ENCODE results near the gene KCTD6.

The KCTD6 gene

DNA sequence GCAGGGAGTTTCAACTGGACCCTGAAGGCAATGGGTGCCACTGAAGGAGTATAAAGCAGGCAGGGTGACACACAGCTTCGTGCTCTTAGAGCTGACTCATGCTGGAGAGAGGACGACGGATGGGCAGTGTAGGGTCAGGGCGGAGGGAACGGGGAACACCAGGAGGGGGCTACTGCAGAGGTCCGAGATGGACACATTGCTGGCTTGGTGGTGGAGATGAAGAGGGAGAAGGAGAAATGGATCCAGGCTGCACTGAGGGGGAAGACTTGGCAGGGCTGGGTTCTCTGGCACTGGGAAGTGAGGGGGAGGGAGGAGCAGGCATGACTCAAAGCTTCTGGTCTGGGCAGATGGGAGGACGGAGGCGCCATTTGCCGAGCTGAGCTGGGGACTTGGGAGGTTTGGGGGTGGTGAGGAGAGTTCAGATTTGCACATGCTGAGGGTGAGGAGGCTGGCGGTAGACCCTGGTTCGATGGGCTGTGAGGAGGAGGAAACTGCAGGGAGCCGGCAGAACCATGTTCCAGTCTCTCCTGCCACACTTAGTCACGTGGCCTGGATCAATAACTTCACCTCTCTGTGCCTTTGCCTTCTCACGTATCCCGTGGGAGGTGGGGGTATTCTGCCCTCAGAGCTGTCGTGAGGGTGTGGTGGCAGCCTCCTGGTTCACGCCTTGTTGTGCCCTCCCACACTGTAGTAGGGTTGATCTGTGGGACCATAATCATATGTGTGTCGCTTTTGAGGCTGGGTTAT, 4.6 kb upstream of the KCTD6 start:
- DNase-seq: no peak

DNA sequence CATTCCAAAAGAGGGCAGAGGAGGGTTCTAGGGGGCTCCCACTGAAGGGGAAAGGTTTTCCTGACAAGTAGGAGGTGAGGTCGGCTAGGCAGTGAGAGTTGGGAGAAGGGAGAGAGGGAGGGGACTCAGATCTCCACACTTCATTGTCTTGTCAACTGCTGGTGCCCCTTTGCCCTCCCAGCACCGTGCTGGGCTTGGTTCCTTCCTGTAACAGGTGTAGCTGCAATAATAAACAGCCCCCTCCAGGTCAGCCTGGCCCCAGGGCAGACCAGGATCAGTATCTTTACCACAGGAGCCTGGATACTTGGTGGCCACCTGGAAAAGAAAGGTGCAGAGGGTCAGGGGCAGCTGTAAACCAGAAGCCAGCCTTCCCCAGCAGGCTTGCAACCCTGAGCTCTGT, 2.9 kb upstream of the KCTD6 start:
- no peak for DNase-seq

DNA sequence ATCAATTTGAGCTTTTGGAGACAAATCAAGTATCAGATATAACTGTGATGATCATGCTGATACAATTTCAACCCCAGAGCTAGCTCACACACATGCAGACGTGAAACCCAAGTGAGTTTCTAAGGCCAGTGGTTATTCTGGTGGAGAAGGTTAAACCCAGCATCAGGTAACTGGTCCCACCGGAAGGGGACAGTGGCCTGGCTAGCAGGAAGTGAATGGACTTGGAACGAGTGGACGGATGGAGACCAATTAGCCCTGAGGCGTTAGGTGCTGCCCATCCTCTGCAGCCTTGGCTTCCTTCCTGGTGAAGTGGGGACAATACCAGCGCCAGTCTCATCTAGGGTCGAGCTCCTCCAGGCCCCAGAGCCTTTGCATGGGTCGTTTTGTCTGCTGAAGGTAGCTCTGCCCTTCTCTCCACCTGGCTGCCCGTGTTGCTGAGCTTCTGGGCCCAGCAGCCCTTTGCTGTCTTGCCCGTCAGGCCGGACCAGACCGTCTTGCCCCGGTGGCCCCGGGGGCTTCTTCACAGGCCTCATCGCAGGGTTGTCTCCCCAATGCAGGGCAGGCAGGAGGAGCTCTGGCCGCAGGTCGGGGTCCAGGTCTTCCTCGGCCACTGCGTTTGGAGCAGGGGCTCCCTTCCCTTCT, 915 bp upstream of the KCTD6 start:
- no peak for DNase-seq

DNA sequence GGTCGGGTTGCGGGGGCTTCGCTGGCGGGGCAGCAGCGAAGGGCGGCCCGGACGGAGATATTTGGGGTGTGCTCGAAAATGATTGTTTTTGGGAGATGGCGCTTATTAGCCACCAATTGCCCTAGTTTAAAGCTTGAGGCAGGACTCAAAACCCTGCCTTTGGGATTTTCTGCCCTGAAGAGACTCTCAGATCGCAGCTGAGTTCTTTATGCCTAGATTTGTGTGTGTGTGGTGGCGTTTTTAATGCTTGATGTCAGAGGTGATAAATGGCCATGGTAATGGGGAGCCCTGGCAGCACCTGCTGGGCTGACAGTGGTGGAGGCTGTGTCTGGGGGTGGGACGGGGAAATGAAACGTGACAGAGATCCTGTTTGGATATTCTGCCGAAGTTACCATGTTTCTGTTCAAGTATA, 604 bp downstream of the KCTD6 start:
- peak; percentile 8 for DNase-seq

DNA sequence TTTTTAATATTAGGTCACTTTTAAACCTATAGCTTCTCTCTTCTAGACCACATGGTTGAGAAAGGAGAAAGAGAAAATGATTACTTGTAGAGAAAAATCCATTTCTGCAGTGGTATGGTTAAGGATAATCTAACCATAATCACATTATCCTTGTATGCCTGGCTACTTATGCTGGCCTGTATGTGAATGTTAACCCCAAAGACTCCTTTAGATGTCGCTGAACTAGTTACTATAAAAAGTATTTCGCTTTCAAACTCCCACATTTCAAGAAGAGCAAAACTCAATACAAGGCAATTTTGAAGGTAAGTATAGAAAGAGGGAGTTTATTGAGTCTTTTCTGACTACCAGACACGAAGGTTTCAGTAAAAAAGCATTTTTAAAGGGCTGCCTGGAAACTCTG, 2.2 kb downstream of the KCTD6 start:
- no peak for DNase-seq

DNA sequence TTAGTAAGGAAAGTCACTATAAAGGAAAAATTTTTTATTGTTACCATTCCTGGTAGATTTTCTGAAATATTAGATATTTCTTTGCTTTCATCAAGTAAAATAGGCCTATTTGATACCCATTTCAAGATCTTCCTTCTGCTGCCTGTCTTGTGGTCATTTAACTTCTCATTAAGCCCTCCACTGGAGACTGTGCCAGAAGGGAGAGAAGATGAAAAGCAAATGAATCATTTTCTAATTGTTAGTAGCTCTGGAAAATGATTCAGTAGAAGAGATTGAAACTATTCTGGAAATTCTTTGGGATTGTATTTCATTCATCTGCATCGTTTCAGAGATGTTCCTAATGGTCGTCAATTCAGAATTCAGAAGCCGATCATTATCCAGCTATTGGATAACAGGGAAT, 3.2 kb downstream of the KCTD6 start:
- DNase-seq: no peak

DNA sequence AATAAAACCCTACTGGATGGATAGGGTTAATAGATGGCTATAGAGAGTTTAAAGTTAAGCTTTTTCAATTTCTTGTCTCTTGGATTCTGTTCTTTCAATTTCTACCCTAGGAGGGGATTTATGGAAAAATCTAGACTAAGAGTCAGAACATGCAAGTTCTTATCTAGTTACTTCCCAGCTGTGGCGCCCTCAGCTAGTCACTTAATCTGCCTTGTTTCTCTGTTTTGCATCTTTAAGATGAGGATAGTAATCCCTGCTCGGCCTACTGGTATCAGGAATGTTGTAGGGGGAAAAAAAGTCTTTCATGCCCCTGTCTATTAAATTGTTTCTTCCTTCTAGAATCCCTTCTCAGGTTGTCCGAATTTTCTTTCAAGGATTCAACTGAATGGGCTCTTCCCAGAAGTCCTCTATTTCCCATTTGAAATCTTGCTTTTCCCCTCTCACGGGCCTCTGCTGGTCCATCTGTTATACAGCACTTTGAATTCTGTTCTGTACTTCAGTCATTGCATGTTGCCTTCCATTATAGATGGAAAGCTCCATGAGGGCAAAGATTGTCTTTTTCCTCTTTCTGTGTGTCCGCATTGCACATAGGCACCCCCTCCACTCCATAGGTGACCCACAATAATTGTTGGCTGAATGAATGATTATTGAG, 4.4 kb downstream of the KCTD6 start:
- no peak for DNase-seq

DNA sequence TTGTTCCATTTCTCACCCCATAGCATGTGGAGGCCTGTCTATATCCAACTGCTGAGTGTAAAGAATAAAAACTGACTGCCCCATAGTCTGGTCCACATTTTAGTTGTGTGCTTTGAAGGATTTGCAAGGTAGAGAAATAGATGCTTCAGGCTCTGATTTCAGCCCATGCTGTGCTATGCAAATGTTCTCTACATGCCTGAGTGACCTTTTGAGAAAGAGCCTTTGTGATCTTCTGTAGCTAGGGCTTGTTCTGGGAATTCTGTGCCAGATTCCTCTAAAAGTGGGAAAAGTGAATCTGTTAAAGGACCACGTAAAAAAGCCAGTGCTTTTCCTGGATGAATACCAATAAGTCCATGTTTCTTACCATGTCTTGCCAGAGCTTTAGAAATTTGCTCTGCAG, 5.2 kb downstream of the KCTD6 start:
- no peak for DNase-seq

DNA sequence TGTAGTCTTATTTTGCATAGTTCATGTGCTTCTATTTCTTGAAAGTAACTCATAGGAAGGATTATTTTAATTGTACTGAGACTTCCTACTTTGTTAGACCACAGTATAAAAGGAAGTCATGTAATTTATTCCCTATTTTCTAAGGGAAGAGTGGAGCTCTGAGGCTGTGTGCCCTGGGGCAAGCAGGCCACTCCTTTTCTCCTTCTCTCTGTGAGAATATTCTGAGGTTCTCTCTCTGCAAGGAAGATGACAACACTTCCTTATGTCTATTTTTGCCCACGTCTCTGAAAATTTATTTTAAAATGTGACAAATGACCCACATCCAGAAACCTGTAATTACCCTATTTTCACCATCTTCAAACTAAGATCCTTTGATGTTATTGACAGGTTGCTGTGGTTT, 11.0 kb downstream of the KCTD6 start:
- no peak for DNase-seq

DNA sequence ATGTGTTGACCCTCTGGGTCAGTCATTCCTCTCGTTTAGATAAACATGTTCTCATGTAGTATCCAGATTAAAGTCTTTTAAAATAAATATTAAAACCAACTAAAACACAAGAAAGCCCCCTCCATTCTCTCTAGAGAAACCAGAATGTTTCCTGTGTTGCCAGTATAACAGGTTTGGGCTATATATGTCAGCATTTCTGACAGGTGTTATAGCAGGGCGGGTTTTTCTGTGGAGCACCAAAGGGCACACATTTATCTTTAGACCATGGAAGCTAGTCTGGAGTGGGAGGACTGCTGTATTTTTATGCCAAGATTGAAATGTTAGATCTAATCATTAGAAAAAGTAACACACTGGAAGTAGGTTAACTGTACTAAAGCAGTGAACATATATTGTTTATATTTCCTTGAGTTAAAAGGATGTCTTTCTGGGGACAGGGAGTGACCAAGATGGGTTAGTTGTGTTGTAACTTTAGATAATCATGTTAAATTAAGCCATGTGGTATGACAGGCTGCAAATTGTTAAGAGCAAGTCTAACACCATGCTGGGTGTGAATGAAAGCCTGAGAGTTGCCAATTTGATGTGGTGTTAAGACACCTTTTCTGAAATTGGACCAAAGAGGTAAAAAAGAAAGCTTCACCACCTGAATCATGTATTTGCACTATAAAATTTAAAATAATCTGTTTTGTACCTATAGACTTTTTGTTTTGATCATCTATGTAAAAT, 15.6 kb downstream of the KCTD6 start:
- DNase-seq: no peak

DNA sequence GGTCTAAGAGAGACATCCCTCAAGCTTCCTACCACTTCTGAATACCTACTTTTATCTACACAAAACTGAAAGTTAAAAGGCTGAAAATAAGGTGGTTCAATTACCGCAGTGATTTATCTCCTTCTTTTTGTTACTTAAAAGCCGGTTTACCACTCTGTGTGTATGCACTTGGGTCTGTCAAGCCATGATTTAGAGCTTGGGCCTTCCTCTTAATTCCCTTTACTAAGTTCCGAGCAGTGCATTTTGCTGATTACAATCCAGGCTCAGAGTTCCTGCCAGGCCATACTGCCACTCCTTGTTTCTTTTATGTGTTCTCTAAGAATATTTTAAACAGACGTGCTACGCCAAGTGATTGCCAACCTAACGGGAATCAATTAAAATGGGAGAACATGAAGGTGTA, 16.5 kb downstream of the KCTD6 start:
- no peak for DNase-seq

DNA sequence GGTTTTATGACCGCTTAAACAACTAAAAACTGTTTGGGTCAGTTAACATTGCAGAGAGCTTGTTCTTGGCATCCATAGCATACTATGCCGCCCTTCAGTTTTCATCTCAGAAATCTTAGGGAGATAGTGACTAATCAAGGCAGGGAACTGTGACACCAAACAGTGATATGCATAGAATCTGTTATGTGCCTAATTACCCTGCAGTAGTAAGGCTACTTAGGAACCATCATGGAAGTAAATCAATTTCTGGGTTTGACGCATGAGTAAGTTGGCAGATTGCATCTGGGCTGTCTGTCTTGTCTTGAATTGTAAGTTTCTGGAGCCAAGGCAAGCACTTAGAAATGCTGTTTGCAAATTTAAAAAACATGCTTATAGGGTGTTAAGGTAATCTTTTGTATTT, 22.5 kb downstream of the KCTD6 start:
- no peak for DNase-seq

DNA sequence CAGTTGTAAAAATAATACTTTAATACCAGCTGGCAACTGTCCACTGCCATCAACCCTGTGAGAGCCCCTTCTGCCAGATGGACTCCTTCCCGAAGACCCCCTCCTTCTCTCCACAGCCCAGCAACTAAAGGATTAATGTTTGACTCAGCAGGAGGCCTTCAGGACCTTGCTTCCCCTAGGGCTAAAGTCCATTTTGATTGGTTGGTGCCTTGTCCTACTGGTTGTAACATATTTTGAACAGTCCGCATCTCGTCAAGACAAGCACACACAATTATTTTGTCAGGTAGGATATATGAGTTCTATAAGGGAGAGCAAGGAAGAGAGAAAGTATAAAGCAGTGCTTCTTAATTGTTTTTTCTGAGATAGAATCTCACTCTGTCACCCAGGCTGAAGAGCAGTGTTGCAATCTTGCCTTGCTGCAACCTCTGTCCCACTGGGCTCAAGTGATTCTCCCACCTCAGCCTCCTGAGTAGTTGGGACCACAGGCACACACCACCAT, 26.4 kb downstream of the KCTD6 start:
- no peak for DNase-seq

DNA sequence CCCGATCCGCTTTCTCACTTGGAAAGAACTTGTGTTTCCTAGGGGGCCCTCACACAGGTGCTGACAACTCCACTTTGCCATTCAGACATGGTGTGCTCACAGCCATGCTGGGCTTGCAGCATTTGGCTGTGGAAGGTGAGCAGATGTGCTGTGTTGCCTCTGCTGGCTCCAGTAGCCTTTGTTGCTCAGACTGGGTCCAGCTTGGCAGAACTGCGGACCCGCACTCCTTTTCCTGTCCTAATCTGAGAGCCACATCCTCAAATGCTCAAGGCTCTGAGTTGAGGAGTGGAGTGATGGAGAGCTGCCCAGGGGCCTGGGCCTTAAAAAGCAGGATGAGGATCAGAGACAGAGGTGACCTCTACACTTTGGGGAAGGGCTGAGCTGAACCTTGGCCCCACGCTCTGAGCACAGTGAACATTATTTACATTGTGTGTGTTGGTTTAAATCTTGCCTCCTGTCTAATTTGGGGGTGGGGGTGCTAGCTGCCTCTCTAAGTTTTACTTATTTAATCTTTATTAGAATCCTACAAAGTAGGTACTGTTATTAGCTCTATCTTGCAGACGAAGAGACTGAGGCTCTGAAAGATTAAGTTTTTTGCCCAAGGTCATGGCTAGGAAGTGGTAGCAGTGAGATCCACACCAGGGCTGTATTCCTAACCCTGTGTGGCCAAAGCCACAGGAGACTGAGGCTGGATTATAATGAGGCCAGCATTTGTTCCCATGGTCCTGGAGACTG, 27.9 kb downstream of the KCTD6 start:
- DNase-seq: no peak

DNA sequence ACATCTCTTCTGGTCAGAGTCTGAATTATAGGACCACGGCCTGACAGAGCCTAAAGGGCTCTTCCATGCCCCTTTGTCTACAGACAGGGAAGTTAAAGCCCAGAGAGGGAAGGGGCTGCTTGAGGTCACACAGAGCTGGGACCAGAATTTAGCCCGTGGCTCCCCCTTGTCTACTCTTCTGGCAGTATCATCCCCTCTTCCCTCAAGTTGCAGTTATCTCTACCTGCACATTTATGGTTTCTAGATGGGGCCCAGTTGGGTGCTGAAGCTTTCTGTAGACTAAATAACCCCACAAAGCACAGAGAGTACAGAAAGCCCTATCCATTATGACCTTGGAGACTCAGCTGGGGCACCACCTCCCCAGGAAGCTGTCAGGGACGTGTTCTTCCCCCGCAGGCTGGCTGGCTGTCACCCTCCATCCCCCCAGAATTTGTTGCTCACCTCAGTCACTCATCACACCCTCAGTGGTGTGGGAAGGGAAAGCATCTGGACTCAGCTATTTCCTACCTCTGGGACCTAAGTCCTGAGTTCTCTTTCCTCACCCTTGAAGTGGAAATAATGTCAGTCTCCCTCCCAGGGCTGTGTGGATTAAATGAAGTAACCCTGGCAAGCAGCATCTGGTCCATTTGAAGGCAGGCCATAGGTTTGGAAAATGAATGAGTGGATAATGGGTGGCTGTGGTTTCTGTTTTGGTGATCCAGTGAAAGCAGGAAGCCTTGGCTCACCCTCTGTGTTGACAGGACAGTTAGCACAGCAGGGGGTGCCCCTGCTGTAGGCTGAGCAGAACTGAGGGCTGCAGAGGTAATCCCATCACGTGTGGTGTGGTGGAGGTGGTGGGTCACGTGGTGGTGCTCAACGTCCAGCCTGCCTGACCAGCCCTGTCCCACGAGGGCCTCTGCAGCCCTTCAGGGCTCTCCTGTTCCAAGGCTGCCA, 28.8 kb downstream of the KCTD6 start:
- no peak for DNase-seq

DNA sequence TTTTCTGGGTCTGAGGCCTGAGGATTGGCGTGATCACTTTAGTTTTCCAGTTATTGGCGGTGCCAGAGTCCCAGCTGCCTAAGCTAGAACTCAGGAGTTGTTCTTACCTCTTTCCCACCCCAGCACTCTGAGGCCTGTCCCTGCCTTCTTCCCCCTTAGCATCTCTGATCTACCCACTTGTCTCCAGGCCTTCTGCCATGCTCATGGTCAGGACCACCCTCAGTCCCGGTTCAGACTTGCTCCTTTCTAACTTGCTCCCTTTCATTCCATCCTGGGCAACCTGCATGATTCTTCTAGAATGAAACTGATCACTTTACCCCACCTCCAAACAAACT, 29.4 kb downstream of the KCTD6 start:
- no peak for DNase-seq

DNA sequence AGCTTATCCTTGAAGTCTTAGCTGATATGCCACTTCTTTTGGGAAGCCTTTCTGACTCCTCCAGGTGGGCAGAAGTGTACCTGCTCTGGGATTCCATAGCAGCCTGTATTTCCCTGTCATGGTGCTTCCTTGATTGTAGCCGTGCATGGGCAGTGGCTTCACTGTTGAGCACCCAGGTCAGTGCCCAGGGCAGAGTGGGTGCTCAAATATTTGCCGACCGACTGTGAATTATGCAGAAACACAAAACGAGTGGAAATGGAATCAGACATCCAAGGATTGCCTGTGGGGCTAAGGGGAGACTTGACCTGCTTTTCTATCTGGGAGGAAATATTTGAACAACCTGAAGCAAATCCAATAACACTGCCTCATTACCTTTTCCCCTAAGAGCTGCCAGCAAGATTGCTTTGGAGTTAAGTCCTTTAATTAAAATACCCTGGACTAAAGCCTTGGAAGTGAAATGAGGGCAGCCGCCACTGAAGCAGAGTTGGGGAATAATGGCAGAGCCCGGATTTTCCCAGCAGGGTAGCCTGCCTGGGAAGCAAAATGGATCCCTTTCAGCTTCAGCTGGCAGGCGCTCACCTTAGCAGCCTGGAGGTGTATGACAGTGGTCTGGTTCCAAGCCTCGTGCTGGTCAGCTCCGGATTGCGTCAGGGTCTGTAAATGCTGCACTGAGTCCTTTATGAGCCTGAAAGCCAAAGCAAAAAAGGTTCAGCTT, 30.2 kb downstream of the KCTD6 start:
- no peak for DNase-seq

DNA sequence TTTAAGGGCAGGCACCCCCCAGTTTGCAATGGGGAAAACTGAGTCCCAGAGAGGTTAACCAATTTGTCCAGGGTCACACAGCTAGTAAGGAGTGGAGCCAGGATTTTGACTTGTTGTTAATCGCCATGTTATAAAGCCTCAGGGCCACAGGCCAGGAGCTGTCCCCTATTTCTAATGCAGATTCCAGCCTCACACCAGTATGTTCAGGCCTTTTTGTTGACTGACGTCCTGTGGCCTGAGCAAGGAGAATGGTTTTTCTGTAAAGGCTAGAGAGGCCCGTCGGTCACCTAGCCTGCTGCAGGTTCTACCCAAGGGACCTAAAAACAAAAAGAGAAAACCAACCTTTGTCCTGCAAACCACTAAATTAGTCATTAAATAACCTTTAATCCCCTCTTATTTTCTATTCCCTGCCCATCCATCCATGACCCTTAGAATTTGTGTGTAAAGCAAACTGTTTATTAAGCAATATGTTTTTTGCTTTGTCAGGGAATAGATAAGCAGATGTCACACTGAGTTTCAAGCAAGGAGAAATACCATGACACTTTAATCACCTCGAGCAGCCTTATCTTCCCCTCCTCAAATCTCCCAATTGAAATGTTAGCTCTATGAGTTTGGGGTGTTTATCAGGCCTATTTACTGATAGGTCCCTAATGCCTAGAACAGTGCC, 31.0 kb downstream of the KCTD6 start:
- DNase-seq: no peak

DNA sequence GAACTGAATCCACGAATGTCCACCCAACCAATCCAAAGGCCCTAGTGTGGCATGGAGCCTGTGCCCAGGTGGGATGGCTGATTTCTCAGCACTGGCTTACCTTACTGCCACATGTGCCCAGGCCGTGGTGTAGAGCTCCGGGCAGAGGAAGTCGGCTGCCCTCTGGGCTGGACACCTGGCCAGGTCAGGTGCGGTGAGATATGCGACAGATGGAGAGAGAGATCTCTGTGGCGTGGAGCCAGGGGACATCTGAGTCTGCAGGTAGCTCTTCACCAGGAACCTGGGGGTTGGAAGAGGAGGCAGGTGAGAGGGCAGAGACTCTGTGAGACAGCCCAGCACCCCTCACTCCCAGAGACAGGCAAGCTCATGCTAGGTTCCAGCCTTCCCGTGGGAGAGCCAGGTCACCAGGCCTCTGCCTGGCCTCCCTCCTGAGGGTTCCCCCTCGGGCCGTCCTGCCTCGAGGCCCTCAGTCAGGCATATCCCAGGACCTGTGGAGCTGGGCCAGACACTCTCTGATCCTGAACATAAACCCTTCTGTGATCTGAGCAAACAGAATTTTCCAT, 32.5 kb downstream of the KCTD6 start:
- DNase-seq: no peak

DNA sequence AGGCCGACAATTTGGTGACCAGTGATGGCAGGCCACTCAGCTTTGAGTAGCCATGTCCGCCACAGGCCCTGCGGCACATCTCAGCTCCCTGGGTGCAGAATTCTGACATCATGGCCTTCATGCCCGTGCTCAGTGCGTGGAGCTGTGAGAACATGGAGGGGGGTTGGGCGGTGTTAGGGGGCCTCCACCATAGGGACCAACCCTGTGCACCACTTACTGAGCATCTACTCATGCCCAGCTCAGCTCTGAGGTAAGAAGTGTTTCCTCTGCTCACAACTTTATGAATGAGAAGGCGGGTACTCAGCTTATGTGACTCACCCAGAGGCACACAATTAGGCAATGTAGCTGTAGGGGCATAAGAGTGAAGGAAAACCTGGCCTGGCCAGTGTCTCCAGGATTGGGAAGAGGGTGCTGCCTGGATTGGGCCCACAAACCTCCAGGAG, 34.6 kb downstream of the KCTD6 start:
- DNase-seq: no peak
